AG10803 (cell line): ENCODE results near the gene ULK3.

Experiments
- DNase-seq: peaks from one replicate; pipeline ENCODE4 v3.0.0; 2010; ENCODE audit warnings: low read depth
- H3K4me3 ChIP-seq: 2 replicates; pipeline ENCODE4 v1.5.1; 2011; ENCODE audit warnings: mild to moderate bottlenecking, low read length, control low read depth
- TF ChIP-seq, protein P1 (sequence below): conservative IDR thresholded peaks from 2 replicates; pipeline ENCODE4 v1.5.1; 2011; ENCODE audit warnings: mild to moderate bottlenecking, low read length, control low read depth, inconsistent platforms

The ULK3 gene

GRCh38 chr15:74815961-74816360 is 27.0 kb downstream of the ULK3 start:
- TF ChIP-seq, protein P1, sequence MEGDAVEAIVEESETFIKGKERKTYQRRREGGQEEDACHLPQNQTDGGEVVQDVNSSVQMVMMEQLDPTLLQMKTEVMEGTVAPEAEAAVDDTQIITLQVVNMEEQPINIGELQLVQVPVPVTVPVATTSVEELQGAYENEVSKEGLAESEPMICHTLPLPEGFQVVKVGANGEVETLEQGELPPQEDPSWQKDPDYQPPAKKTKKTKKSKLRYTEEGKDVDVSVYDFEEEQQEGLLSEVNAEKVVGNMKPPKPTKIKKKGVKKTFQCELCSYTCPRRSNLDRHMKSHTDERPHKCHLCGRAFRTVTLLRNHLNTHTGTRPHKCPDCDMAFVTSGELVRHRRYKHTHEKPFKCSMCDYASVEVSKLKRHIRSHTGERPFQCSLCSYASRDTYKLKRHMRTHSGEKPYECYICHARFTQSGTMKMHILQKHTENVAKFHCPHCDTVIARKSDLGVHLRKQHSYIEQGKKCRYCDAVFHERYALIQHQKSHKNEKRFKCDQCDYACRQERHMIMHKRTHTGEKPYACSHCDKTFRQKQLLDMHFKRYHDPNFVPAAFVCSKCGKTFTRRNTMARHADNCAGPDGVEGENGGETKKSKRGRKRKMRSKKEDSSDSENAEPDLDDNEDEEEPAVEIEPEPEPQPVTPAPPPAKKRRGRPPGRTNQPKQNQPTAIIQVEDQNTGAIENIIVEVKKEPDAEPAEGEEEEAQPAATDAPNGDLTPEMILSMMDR, result no peak
- DNase-seq, result no peak
- no peak overlapping the region for H3K4me3 ChIP-seq

- DNase-seq, result no peak
- H3K4me3 ChIP-seq, result no peak overlapping the region
- TF ChIP-seq, protein P1, result no peak
Observed at GRCh38 chr15:74815121-74815934, 27.6 kb downstream of the ULK3 start.

GRCh38 chr15:74812533-74812932 is 30.4 kb downstream of the ULK3 start, which contains the start of gene LMAN1L:
Gene LMAN1L, plus strand, starts transcription at chr15:74812835. Its CDS starts 20 bp downstream, at chr15:74812855.
- TF ChIP-seq, protein P1, result no peak
- H3K4me3 ChIP-seq, result no peak within 1 kb of the TSS

GRCh38 chr15:74809956-74810355 is 33.0 kb downstream of the ULK3 start:
- TF ChIP-seq, protein P1, result no peak
- no peak overlapping the region for H3K4me3 ChIP-seq
- DNase-seq, result peak; percentile 16

More at GRCh38 chr15:74812533-74812932, 30.4 kb downstream of the ULK3 start, which contains the start of gene LMAN1L:
- no peak for DNase-seq

GRCh38 chr15:74809242-74809641 is 33.7 kb downstream of the ULK3 start:
- TF ChIP-seq, protein P1, result no peak
- DNase-seq, result no peak

DNA sequence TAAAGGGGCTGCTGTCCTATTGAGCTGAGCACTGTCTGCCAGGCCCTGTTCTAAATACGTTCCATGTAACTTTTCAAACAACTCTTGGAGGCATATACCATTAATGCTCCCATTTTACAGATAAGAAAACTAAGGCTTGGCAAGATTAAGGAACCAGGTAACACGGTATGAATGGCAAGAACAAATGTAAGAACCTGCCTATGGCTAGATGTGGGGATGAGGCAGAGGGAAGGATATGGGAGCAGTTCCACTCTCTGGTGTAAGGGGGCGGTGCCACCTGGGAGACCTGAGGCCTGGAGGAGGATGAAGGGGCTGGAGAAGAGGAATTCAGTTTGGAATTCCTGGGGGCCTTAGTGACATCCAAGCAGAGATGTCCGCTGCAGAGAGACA is 34.1 kb downstream of the ULK3 start:
- TF ChIP-seq, protein P1, result no peak
- H3K4me3 ChIP-seq, result no peak overlapping the region
- no peak for DNase-seq

More at GRCh38 chr15:74809242-74809641, 33.7 kb downstream of the ULK3 start:
- no peak overlapping the region for H3K4me3 ChIP-seq
